GM21367 (cell line): ENCODE data around the gene TFAM.
A peak's percentile ranks its signal among the peaks of the same experiment; 100 is the strongest.
"Not testable (repeated sequence)": the region's sequence is repeated elsewhere in the genome, so short reads cannot be mapped to it uniquely, and the experiment has no call there.

Source experiments
- ATAC-seq: cut with Tn5 transposase; IDR thresholded peaks from one replicate; pipeline ENCODE4 v1.9.1; 2021; ENCODE audit not compliant: unreplicated experiment

The TFAM gene

DNA sequence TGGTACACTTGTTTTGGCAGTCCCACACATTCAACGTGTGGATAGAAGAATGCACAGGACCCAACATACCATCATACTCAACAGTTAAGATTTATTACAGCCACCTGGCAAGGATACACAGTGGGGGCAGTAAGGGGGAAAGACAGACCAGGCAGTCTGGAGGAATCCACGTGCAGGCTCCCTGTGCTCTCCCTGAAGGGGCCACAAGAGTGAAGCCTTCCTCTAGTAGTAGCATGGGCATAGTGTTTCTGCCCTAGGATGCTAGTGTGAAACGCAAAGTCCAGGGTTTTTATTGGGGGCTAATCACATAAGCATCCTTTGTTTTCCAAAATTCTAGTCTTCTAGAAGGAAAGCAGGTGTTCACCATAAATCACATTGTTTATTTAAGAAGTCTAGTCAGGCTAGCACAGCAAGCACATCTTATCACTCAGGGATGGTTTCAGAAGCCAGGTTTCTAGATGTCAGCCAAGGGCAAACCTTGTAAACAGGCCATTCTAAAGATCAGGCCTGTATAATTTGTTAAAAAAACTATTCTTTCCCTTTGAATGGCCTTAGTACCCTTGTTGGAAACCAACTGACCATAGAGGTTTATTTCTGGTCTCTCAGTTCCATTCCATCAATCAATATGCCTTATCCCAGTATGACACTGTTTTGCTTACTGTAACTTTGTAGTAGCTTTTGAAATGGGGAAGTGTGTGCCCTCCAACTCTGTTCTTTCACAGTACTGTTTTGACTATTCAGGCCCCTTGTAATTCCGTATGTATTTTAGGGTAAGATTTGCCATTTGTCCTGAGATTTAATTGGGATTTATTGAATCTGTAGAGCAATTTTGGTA is 12.4 kb upstream of the TFAM start:
- peak; percentile 75 for ATAC-seq

DNA sequence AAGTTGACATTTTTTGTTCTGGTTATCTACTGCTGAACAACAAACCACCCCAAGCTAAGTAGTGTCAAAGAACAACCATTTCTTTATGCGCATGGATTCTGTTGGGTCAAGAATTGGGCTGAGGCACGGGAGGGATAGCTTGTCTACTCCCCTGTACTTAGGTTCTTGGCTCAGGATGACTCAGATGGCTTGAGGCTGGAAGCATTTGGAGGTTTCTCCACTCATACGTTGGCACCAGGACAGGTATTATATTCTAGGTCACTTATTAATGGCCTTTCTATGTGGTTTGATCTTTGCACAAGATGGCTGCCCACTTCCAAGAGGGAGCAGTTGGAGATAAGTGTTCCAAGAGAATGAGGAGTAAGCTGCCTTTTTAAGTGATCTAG is 11.8 kb upstream of the TFAM start:
- no peak for ATAC-seq

GRCh38 chr10:58382489-58382995 is 2.7 kb upstream of the TFAM start:
- no peak for ATAC-seq

- ATAC-seq, result peak; percentile 63
These were observed 1.1 kb upstream of the TFAM start for GRCh38 chr10:58384095-58384494.

DNA sequence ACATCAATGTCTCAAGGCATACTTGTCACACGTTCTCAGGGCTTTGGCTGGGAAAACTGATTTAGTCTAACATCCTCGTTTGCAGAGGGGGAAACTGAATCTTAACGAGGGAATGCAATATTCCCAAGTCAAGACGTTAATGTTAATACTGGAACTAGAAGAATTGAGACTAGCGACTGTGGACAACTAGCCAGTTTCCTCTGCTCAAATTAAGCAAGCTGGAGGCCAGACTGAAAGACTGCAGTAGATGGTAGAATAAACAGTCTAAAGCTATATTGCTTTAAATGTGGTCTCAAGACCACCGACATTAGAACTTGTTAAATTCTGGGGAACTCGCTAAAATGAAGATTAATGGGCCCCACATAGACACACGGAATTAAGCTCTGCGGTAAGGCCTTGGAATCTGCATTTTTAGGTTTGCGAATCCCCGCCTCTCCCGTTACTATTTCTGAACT is 639 bp upstream of the TFAM start:
- no peak for ATAC-seq

DNA sequence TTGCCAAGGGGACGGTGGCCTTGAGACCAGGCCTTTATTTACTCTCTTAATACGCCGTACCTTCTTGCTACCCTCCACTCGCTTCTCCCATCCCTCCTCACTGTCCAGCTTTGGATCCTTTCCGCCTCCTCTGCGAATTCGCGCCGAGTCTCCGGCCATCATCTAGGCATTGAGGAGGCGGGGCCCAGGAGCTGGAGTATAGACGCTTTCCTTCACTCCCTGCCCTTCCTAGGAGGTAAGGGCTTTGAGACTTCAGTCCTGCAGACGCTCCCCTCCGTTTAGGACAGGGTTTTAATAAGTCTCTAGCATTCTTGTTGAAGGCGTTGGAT is 538 bp downstream of the TFAM start:
- peak; percentile 3 for ATAC-seq

DNA sequence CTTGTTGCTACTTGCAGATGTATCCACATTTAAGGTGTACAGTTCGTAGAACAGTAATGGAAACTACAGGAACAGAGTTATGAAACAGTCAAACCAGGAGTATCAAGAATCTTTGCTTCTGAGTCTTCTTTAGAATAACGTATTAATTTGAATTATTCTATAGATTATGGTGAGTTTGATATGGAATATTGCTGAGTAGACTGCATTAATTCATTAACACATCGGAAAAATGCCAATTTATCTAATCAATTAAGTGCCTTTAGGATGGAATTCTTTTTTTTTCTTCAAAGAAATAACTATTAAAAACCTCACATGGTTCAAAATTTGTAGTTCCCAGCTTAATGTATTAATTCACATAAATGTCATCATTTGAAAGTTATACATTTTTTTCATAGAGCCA is 3.8 kb downstream of the TFAM start:
- ATAC-seq, result no peak

GRCh38 chr10:58393317-58393716 is 8.1 kb downstream of the TFAM start:
- ATAC-seq, result no peak

- no peak for ATAC-seq
These were observed 9.3 kb downstream of the TFAM start for GRCh38 chr10:58394471-58394870.

DNA sequence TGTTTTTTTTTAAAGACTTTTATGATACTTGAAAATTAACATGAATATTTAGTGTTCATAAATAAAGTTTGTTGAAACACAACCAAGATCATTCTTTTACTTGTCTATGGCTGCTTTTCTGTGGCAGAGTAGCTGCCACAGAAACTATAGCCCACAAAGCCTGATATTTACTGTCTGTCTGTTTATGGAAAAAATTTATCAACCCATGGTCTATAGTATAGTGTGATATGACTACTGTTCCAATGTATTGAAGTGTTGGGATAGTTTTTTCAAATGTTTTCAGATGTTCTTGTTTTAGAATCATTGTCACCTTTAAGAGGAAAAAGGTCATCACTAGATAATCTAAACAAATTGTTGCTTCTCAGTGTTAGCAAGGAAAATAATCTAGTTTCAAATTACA is 10.8 kb downstream of the TFAM start:
- no peak for ATAC-seq

- no peak for ATAC-seq
These were observed 12.6 kb downstream of the TFAM start for GRCh38 chr10:58397830-58398229.

DNA sequence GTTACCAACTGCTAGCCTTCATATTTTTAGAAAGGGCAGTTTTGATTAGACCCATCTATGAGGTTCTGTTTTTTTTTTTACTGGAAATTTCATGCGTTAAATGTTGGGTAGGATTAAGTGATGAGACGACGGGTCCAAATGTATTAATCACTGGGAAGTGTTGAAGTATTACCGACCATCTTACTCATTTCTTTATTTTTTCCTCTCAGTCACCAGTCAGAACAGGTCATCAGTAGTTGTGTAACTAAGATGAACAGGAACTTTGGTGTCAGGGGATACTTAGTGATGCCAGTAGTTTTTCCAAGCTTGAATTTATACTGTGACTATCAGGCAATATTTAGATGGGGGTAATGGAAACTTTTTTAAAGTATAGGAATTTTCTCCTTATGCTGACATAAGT is 14.2 kb downstream of the TFAM start:
- ATAC-seq, result no peak

DNA sequence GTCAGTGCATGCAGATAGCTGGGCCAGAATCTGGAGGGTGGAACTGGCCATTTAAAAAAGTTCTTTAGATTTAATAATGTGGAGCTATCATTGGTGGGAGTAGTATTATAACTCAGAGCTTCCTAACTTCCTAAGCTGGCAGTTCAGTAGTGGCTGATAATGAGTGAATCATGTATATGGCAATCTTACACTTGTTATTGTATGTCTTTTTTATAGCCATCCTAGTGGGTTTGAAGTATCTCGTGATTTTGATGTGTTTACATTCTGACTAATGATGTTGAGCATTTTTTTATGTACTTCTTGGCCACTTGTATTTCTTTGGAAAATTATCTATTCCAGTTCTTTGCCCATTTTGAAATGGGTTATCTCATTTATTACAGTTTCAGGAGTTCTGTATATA is 15.4 kb downstream of the TFAM start:
- ATAC-seq, result no peak

DNA sequence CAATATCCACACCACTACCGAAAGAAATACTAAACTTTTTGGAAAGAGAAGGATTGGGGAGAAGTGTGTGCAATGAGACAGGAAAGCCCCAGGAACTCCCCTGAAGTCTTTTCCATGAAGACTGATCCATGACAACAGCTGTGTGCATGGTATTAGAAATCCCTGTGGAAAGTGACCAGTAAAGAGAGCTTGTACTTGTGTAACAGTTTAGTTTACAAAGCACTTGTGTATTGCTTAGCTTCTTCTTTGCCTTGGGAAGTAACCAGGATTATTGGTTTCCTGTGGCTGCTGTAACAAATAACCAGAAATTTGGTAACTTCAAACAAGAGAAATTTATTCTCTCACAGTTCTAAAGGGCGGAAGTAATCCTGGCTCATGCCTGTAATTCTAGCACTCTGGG is 18.8 kb downstream of the TFAM start:
- no peak for ATAC-seq

DNA sequence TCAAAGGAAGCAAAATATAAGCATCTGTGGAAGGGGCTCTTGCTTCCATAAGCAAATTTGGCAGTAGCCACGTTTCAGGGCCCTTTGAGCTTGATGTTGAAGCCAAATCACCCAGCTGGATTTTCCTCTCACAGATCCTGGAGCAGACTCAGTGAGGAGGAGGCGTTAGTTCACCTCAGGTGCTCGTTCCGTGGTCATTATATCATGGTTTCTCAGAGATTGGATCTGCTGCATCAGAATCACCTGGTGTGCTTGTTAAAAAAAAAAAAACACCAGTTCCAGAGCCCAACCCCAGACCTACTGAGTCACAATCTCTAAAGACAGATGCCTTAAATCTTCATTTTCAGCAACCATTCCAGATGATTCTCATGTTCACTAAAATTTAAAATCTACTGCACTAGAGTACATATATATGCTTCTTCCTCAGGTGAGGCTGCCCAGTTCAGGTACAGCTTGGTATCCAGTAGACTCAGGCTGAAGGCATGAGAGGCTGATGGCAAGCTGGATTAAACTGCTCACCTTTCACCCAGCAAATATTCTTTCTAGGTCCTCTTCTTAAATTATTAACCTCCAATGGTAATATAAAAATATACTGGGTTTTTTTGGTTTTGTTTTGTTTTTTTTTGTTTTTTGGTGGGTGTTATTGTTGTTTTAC is 24.9 kb downstream of the TFAM start:
- ATAC-seq, result no peak

DNA sequence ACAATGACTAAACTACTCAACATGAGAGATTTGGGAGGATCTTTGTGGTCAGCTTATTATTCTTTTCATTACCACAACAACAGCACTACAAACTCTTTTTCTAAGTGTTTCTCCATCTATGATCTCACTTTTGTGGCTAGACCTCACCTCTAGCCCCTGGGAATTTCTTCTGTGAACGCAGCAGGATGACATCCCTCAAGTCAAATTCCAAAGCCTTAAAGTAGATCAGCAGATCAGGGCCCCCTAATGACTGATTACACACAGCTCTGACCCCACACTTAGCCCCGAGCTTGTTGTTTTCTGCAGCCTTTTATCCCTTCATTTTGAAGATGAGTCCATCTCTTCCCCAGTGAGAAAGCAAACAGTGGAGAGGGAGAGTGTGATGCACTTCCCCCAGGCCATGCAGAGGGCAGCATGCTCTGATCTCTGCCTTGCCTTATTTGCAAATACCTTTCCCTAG is 27.3 kb downstream of the TFAM start:
- ATAC-seq, result no peak

DNA sequence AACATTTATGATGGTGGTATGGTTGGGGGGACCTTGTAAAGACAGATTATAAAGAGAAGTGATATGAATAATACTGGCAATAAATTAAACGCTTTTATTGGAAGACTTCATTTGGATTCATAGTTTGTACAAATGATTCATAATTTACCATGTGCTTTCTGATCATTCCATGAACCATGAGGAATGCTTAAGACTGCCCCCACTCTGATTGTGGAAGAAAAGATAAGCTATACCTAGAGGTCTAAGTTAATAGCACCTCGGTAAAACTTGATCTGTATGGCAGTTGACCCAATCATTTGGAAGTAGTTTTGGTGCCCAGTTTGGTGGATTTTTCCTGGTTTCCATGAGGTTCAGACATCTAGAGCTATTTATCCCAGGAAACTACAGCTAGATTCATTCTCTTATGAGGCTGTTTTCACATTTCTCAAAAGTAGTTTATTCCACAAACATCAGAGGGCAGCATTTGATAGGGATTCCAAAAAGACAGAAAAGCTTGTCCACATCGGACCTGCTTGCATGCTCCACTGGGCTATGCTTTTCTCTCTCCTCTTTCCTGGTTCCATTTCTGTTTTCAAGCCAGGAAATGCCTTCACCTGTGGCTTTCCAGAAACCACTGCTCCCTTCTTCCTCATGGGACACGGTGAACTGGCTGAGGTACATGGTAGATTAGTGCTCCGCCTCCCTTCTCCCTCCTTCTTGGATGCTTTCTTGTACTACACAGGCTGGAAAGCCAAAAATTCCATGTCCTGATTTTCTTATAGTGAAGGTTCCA is 29.2 kb downstream of the TFAM start:
- no peak for ATAC-seq

DNA sequence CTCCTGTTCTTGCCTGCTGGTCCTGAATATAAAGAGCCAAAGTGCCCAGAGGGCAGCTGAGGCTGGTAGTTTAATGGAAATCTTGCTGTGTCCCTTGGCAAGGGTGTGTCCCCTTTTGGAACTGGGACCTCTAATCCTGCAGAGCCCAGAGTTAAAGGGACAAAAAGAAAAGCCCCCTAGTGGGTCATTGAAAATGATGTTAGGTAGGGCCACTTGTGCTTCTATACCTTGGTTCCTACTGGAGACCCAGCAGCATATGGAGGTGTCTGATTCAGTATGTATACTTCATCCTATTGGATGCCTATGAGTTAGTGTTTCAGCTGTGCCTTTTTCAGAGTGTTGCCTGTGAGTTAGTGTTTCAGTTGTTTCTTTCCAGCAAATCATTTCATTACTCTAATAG is 30.5 kb downstream of the TFAM start:
- ATAC-seq, result no peak

DNA sequence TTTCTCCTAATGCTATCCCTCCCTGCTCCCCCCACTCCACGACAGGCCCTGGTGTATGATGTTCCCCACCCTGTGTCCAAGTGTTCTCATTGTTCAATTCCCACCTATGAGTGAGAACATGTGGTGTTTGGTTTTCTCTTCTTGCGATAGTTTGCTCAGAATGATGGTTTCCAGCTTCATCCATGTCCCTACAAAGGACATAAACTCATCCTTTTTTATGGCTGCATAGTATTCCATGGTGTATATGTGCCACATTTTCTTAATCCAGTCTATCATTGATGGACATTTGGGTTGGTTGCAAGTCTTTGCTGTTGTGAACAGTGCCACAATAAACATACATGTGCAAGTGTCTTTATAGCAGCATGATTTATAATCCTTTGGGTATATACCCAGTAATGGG is 32.7 kb downstream of the TFAM start:
- ATAC-seq, result not testable (repeated sequence)

DNA sequence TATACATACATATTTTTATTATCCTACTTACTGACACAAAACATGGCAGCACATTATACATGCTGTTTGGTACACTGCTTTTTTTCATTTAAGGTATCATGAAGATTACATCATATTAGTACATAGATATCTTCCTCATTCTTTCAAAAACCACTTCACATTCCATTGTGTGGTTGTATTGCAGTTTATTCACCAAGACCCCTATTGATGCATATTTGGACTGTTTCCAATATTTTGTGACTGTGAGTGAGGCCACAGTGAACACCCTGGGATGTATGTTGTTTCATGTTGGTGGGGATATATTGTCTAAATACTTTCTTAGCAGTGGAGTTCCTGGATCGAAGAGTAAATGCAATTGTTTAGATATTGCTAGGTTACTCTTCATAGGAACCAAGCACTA is 39.0 kb downstream of the TFAM start:
- ATAC-seq, result no peak

- ATAC-seq, result not testable (repeated sequence)
These were observed 43.2 kb downstream of the TFAM start for GRCh38 chr10:58428436-58428835.

DNA sequence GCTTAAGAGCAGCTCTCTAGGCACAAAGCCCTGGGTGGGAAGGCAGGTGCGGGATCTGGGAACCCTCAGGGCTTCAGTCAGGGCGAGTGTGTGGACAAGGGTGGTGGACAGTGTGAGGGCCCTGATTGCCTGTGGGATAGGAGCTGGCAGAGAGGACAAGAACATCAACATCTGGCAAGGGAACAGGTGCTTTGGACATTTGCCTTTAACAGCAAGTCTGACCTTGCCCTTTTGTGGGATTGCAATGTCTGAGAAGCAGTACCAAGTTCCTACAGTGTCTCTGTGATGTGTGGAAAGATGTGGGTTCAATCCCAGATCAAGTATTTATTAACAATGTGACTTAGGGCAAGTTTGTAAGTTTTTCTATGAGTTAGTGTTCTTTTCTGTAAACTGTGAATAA is 46.7 kb downstream of the TFAM start:
- no peak for ATAC-seq
